ENCODE measurements around the gene RSU1. TPM values are rescaled to one million over a fixed set of nuclear protein-coding genes. Genes with fewer than 3 reads are reported as not detected.

RSU1 gene
- polyA plus RNA-seq, 3 donors = 45.7 to 111 (median 100) TPM

DNA sequence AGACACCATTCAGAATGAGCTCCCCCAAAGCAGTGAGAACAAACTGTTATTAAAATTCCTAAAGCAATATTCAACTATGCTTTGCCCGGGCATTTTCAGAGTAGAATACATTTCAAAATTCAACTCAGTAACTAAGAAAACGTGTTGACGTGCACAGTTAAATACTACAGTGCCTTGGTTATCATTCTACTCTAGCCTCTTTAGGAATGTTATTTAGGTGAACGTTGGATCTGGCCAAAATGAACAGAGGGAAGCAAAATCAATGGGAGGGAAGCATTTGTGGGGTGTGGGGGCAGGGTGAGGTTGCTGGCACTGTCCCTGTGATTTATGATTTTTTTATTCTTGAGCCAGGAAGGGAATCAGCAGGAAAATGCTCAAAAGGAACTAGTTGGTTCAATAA, 27.5 kb downstream of the RSU1 start:
- no peaks in the 10 kb centered on the region for H3K4me1 ChIP-seq (ENCODE audit: control insufficient read depth in 1 of 2, insufficient read depth in 2 of 2, low read length in 2 of 2)
- H3K27ac Mint-ChIP-seq = no peak overlapping the region
- no peak overlapping the region for H3K27ac ChIP-seq (ENCODE audit: low read depth in 1 of 2, low read length in 2 of 2)
- H3K4me3 Mint-ChIP-seq = no peak overlapping the region
- H3K4me1 Mint-ChIP-seq = no peaks in the 10 kb centered on the region
- WGBS (ENCODE audit: insufficient coverage) = 88% methylated on average over 1 of the region's 4 CpGs
- peaks cover 0 to under 1% of the 10 kb centered on the region in 2 donors for H3K9me3 ChIP-seq (replicated peaks in 1 of 2; ENCODE audit: control insufficient read depth in 1 of 2, insufficient read depth in 1 of 2, low read length in 2 of 2)
- peaks cover 0 to 8% (median 5%) of the 10 kb centered on the region in 7 donors for H3K9me3 Mint-ChIP-seq
- H3K36me3 Mint-ChIP-seq = peaks cover 38% of the 10 kb centered on the region in 2 donors
- H3K4me2 ChIP-seq (replicated peaks; ENCODE audit: extremely low read depth, low read length, poor library complexity, severe bottlenecking) = no peak overlapping the region
- no peak overlapping the region for H2AFZ ChIP-seq (ENCODE audit: insufficient read depth, low read depth, low read length, poor library complexity, severe bottlenecking)
- no peaks in the 10 kb centered on the region for H4K20me1 ChIP-seq (ENCODE audit: insufficient read depth, low read length)
- intact Hi-C loops (cut with micrococcal nuclease) = no loop called here
- peaks cover 0 to 1% (median 0%) of the 10 kb centered on the region in 3 donors for H3K27me3 Mint-ChIP-seq (ENCODE audit: low read depth in 3 of 3)
- no peak for TF ChIP-seq CTCF (IDR thresholded peaks at IDR 0.05)
- H3K79me2 ChIP-seq (ENCODE audit: insufficient read depth, low read length) = peaks cover 11% of the 10 kb centered on the region
- no peak overlapping the region for H3K4me3 ChIP-seq (replicated peaks in 1 of 3; ENCODE audit: low read depth in 2 of 3, low read length in 3 of 3)
- no peak for DNase-seq
- H3K27me3 ChIP-seq (ENCODE audit: control insufficient read depth in 2 of 2, insufficient read depth in 2 of 2, low read length in 2 of 2) = no peaks in the 10 kb centered on the region
- peaks cover 0 to 73% of the 10 kb centered on the region in 2 donors for H3K36me3 ChIP-seq (replicated peaks in 1 of 2; ENCODE audit: control insufficient read depth in 1 of 2, insufficient read depth in 2 of 2, low read length in 2 of 2)
- H3K9ac ChIP-seq (ENCODE audit: insufficient read depth, low read length, poor library complexity, severe bottlenecking) = no peak overlapping the region

DNA sequence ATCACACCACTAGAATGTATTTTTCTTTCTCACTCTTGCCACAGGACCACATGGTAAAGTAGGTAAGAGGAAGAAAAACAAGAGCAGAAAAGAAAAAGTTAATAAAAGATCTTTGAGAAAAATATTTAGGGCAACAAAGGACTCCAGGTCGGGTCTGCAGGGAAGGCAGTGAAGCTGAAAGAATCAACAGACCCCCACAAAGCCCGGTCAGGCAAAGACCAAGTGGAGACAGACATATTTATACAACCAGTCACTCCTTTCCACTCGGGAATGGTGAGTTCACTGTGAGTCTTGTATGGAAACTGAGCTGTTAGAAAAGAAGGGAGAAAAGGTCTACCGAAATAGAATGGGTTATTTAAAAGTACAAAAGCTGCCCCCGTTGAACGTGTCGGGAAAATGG, 28.0 kb downstream of the RSU1 start:
- intact Hi-C loops (cut with micrococcal nuclease) = no loop called here

More for the DNA sequence above, 28.0 kb downstream of the RSU1 start:
- H3K4me3 ChIP-seq (replicated peaks in 1 of 3; ENCODE audit: low read depth in 2 of 3, low read length in 3 of 3) = no peak overlapping the region
- H4K20me1 ChIP-seq (ENCODE audit: insufficient read depth, low read length) = no peaks in the 10 kb centered on the region
- peaks cover 0 to 8% (median 5%) of the 10 kb centered on the region in 7 donors for H3K9me3 Mint-ChIP-seq
- H3K9me3 ChIP-seq (replicated peaks in 1 of 2; ENCODE audit: control insufficient read depth in 1 of 2, insufficient read depth in 1 of 2, low read length in 2 of 2) = peaks cover 0 to 2% of the 10 kb centered on the region in 2 donors
- H2AFZ ChIP-seq (ENCODE audit: insufficient read depth, low read depth, low read length, poor library complexity, severe bottlenecking) = no peak overlapping the region
- H3K27ac Mint-ChIP-seq = no peak overlapping the region
- H3K9ac ChIP-seq (ENCODE audit: insufficient read depth, low read length, poor library complexity, severe bottlenecking) = no peak overlapping the region
- TF ChIP-seq CTCF (IDR thresholded peaks at IDR 0.05) = no peak
- no peaks in the 10 kb centered on the region for H3K4me1 Mint-ChIP-seq
- H3K4me1 ChIP-seq (ENCODE audit: control insufficient read depth in 1 of 2, insufficient read depth in 2 of 2, low read length in 2 of 2) = no peaks in the 10 kb centered on the region
- H3K36me3 ChIP-seq (replicated peaks in 1 of 2; ENCODE audit: control insufficient read depth in 1 of 2, insufficient read depth in 2 of 2, low read length in 2 of 2) = peaks cover 0 to 70% of the 10 kb centered on the region in 2 donors
- 100% methylated on average over 4 of the region's 7 CpGs for WGBS (ENCODE audit: insufficient coverage)
- H3K27me3 Mint-ChIP-seq (ENCODE audit: low read depth in 3 of 3) = peaks cover 0 to 1% (median 0%) of the 10 kb centered on the region in 3 donors
- no peak overlapping the region for H3K4me2 ChIP-seq (replicated peaks; ENCODE audit: extremely low read depth, low read length, poor library complexity, severe bottlenecking)
- peaks cover 11% of the 10 kb centered on the region for H3K79me2 ChIP-seq (ENCODE audit: insufficient read depth, low read length)
- H3K36me3 Mint-ChIP-seq = peaks cover 38 to 40% of the 10 kb centered on the region in 2 donors
- H3K4me3 Mint-ChIP-seq = no peak overlapping the region
- H3K27me3 ChIP-seq (ENCODE audit: control insufficient read depth in 2 of 2, insufficient read depth in 2 of 2, low read length in 2 of 2) = no peaks in the 10 kb centered on the region
- H3K27ac ChIP-seq (ENCODE audit: low read depth in 1 of 2, low read length in 2 of 2) = no peak overlapping the region
- DNase-seq = no peak
